ENCODE data around the gene OTULIN. TPM values are rescaled to one million over a fixed set of nuclear protein-coding genes. Genes with fewer than 3 reads are reported as not detected.

Gene OTULIN
- total and polyA plus RNA-seq, 9 donors = 10.0 to 20.2 (median 12.6) TPM

GRCh38 chr5:14738050-14738449 is 73.5 kb downstream of the OTULIN start:
- H3K36me3 ChIP-seq (ENCODE audit: control insufficient read depth, insufficient read depth, low read length) = peaks cover 3% of the 10 kb centered on the region

GRCh38 chr5:14739538-14739937 is 75.0 kb downstream of the OTULIN start:
- Histone ChIP-seq H3K4me1 (ENCODE audit: control insufficient read depth, insufficient read depth, low read length) (peaks cover 8% of the 10 kb centered on the region), H3K27me3 (ENCODE audit: control insufficient read depth, insufficient read depth, low read length) (no peaks in the 10 kb centered on the region), H3K36me3 (ENCODE audit: control insufficient read depth, insufficient read depth, low read length) (peaks cover 3% of the 10 kb centered on the region), H3K27ac (ENCODE audit: low read length) (no peak overlapping the region), H3K4me3 (ENCODE audit: low read length) (no peak overlapping the region), H3K9me3 (replicated peaks; ENCODE audit: control insufficient read depth, low read depth, low read length) (no peaks in the 10 kb centered on the region)
- WGBS (ENCODE audit: insufficient coverage) = 80% methylated on average over 1 of the region's 3 CpGs
- DNase-seq = peak; percentile 35

More at GRCh38 chr5:14738050-14738449, 73.5 kb downstream of the OTULIN start:
- Histone ChIP-seq H3K27ac (ENCODE audit: low read length) (no peak overlapping the region), H3K27me3 (ENCODE audit: control insufficient read depth, insufficient read depth, low read length) (no peaks in the 10 kb centered on the region), H3K9me3 (replicated peaks; ENCODE audit: control insufficient read depth, low read depth, low read length) (no peaks in the 10 kb centered on the region), H3K4me3 (ENCODE audit: low read length) (no peak overlapping the region), H3K4me1 (ENCODE audit: control insufficient read depth, insufficient read depth, low read length) (peaks cover 7% of the 10 kb centered on the region)
- WGBS (ENCODE audit: insufficient coverage) = 93% methylated on average over 4 of the region's 5 CpGs
- no peak for DNase-seq

- peak; percentile 55 for DNase-seq
- Histone ChIP-seq H3K4me3 (ENCODE audit: low read length) (no peak overlapping the region), H3K4me1 (ENCODE audit: control insufficient read depth, insufficient read depth, low read length) (peaks cover 12% of the 10 kb centered on the region), H3K9me3 (replicated peaks; ENCODE audit: control insufficient read depth, low read depth, low read length) (no peaks in the 10 kb centered on the region), H3K27me3 (ENCODE audit: control insufficient read depth, insufficient read depth, low read length) (no peaks in the 10 kb centered on the region), H3K27ac (ENCODE audit: low read length) (no peak overlapping the region), H3K36me3 (ENCODE audit: control insufficient read depth, insufficient read depth, low read length) (peaks cover 3% of the 10 kb centered on the region)
- WGBS (ENCODE audit: insufficient coverage) = 53% methylated on average over 3 of the region's 5 CpGs
Measured at GRCh38 chr5:14739981-14740380, 75.5 kb downstream of the OTULIN start.

GRCh38 chr5:14741131-14741530 is 76.6 kb downstream of the OTULIN start:
- peaks cover 12% of the 10 kb centered on the region for H3K4me1 ChIP-seq (ENCODE audit: control insufficient read depth, insufficient read depth, low read length)
- no peaks in the 10 kb centered on the region for H3K27me3 ChIP-seq (ENCODE audit: control insufficient read depth, insufficient read depth, low read length)
- H3K9me3 ChIP-seq (replicated peaks; ENCODE audit: control insufficient read depth, low read depth, low read length) = no peaks in the 10 kb centered on the region
- H3K4me3 ChIP-seq (ENCODE audit: low read length) = no peak overlapping the region
- H3K36me3 ChIP-seq (ENCODE audit: control insufficient read depth, insufficient read depth, low read length) = peaks cover 3% of the 10 kb centered on the region
- H3K27ac ChIP-seq (ENCODE audit: low read length) = no peak overlapping the region
- no peak for DNase-seq
- 87% methylated on average over 10 of the region's 13 CpGs for WGBS (ENCODE audit: insufficient coverage)

- H3K4me1 ChIP-seq (ENCODE audit: control insufficient read depth, insufficient read depth, low read length) = peaks cover 12% of the 10 kb centered on the region
- no peak for DNase-seq
- peaks cover 3% of the 10 kb centered on the region for H3K36me3 ChIP-seq (ENCODE audit: control insufficient read depth, insufficient read depth, low read length)
- 90% methylated on average over 11 of the region's 11 CpGs for WGBS (ENCODE audit: insufficient coverage)
- H3K27ac ChIP-seq (ENCODE audit: low read length) = no peak overlapping the region
- no peak overlapping the region for H3K4me3 ChIP-seq (ENCODE audit: low read length)
- no peaks in the 10 kb centered on the region for H3K9me3 ChIP-seq (replicated peaks; ENCODE audit: control insufficient read depth, low read depth, low read length)
- no peaks in the 10 kb centered on the region for H3K27me3 ChIP-seq (ENCODE audit: control insufficient read depth, insufficient read depth, low read length)
Measured at GRCh38 chr5:14741801-14742440, 77.4 kb downstream of the OTULIN start.

- 48% methylated on average over 9 of the region's 9 CpGs for WGBS (ENCODE audit: insufficient coverage)
- Histone ChIP-seq H3K27ac (ENCODE audit: low read length) (no peak overlapping the region), H3K36me3 (ENCODE audit: control insufficient read depth, insufficient read depth, low read length) (peaks cover 3% of the 10 kb centered on the region), H3K4me1 (ENCODE audit: control insufficient read depth, insufficient read depth, low read length) (peaks cover 9% of the 10 kb centered on the region), H3K9me3 (replicated peaks; ENCODE audit: control insufficient read depth, low read depth, low read length) (no peaks in the 10 kb centered on the region), H3K27me3 (ENCODE audit: control insufficient read depth, insufficient read depth, low read length) (no peaks in the 10 kb centered on the region), H3K4me3 (ENCODE audit: low read length) (no peak overlapping the region)
- DNase-seq = no peak
Measured at GRCh38 chr5:14742498-14742897, 78.0 kb downstream of the OTULIN start.

GRCh38 chr5:14743601-14744295 is 79.2 kb downstream of the OTULIN start:
- 77% methylated on average over 2 of the region's 6 CpGs for WGBS (ENCODE audit: insufficient coverage)
- H3K4me1 ChIP-seq (ENCODE audit: control insufficient read depth, insufficient read depth, low read length) = peaks cover 9% of the 10 kb centered on the region
- H3K9me3 ChIP-seq (replicated peaks; ENCODE audit: control insufficient read depth, low read depth, low read length) = no peaks in the 10 kb centered on the region
- H3K4me3 ChIP-seq (ENCODE audit: low read length) = no peak overlapping the region
- no peak overlapping the region for H3K27ac ChIP-seq (ENCODE audit: low read length)
- no peak for DNase-seq
- H3K36me3 ChIP-seq (ENCODE audit: control insufficient read depth, insufficient read depth, low read length) = peaks cover 5% of the 10 kb centered on the region
- H3K27me3 ChIP-seq (ENCODE audit: control insufficient read depth, insufficient read depth, low read length) = no peaks in the 10 kb centered on the region

- H3K27me3 ChIP-seq (ENCODE audit: control insufficient read depth, insufficient read depth, low read length) = no peaks in the 10 kb centered on the region
- no peak overlapping the region for H3K4me3 ChIP-seq (ENCODE audit: low read length)
Measured at GRCh38 chr5:14744296-14745187, 80.0 kb downstream of the OTULIN start.

GRCh38 chr5:14745188-14745563 is 80.7 kb downstream of the OTULIN start:
- no peak overlapping the region for H3K4me3 ChIP-seq (ENCODE audit: low read length)
- 94% methylated on average over 2 of the region's 5 CpGs for WGBS (ENCODE audit: insufficient coverage)
- DNase-seq = no peak
- no peak overlapping the region for H3K27ac ChIP-seq (ENCODE audit: low read length)
- peaks cover 9% of the 10 kb centered on the region for H3K4me1 ChIP-seq (ENCODE audit: control insufficient read depth, insufficient read depth, low read length)
- H3K9me3 ChIP-seq (replicated peaks; ENCODE audit: control insufficient read depth, low read depth, low read length) = no peaks in the 10 kb centered on the region
- H3K36me3 ChIP-seq (ENCODE audit: control insufficient read depth, insufficient read depth, low read length) = peaks cover 5% of the 10 kb centered on the region
- H3K27me3 ChIP-seq (ENCODE audit: control insufficient read depth, insufficient read depth, low read length) = no peaks in the 10 kb centered on the region

More at GRCh38 chr5:14744296-14745187, 80.0 kb downstream of the OTULIN start:
- 69% methylated on average over 7 of the region's 14 CpGs for whole genome bisulfite sequencing (ENCODE audit: insufficient coverage)
- no peaks in the 10 kb centered on the region for H3K9me3 ChIP-seq (replicated peaks; ENCODE audit: control insufficient read depth, low read depth, low read length)
- no peak overlapping the region for H3K27ac ChIP-seq (ENCODE audit: low read length)
- DNase-seq = no peak
- peaks cover 6% of the 10 kb centered on the region for H3K36me3 ChIP-seq (ENCODE audit: control insufficient read depth, insufficient read depth, low read length)
- H3K4me1 ChIP-seq (ENCODE audit: control insufficient read depth, insufficient read depth, low read length) = peaks cover 9% of the 10 kb centered on the region

GRCh38 chr5:14745753-14746152 is 81.2 kb downstream of the OTULIN start:
- no peak overlapping the region for H3K27ac ChIP-seq (ENCODE audit: low read length)
- DNase-seq = no peak

More at GRCh38 chr5:14745753-14746152, 81.2 kb downstream of the OTULIN start:
- H3K36me3 ChIP-seq (ENCODE audit: control insufficient read depth, insufficient read depth, low read length) = peaks cover 3% of the 10 kb centered on the region
- H3K4me3 ChIP-seq (ENCODE audit: low read length) = no peak overlapping the region
- H3K27me3 ChIP-seq (ENCODE audit: control insufficient read depth, insufficient read depth, low read length) = no peaks in the 10 kb centered on the region
- 91% methylated on average over 14 of the region's 14 CpGs for WGBS (ENCODE audit: insufficient coverage)
- H3K9me3 ChIP-seq (replicated peaks; ENCODE audit: control insufficient read depth, low read depth, low read length) = no peaks in the 10 kb centered on the region
- peaks cover 9% of the 10 kb centered on the region for H3K4me1 ChIP-seq (ENCODE audit: control insufficient read depth, insufficient read depth, low read length)

Data from muscle of leg (tissue), 11 donors.